ENCODE data around the gene FAM13A.

DNA sequence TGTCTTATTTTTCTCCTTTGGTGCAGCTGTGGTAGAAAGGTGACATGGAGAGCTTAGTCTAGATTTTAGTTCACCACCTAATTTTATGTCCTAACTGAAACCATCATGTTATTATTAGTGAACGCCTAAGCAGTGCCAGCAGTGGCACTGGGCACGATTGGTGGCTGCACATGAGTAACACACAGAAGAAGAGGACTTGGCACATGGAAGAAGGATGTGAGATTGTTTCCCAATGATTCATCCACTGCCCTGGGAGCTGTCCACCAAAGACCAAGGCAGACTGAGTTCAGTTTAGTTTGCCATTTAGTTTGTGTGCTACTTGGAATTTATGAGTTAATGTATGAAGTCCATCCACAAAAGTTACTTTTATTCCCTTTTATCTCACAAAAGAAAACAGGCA is 291.3 kb downstream of the FAM13A start:
- TF ChIP-seq, protein P1, sequence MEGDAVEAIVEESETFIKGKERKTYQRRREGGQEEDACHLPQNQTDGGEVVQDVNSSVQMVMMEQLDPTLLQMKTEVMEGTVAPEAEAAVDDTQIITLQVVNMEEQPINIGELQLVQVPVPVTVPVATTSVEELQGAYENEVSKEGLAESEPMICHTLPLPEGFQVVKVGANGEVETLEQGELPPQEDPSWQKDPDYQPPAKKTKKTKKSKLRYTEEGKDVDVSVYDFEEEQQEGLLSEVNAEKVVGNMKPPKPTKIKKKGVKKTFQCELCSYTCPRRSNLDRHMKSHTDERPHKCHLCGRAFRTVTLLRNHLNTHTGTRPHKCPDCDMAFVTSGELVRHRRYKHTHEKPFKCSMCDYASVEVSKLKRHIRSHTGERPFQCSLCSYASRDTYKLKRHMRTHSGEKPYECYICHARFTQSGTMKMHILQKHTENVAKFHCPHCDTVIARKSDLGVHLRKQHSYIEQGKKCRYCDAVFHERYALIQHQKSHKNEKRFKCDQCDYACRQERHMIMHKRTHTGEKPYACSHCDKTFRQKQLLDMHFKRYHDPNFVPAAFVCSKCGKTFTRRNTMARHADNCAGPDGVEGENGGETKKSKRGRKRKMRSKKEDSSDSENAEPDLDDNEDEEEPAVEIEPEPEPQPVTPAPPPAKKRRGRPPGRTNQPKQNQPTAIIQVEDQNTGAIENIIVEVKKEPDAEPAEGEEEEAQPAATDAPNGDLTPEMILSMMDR (IDR thresholded peaks at IDR 0.05; ENCODE audit: low read depth, low read length, poor library complexity, severe bottlenecking): no peak
- no peak for TF ChIP-seq EZH2phosphoT487 (IDR thresholded peaks at IDR 0.05; ENCODE audit: borderline replicate concordance, low read length)

Measured in DOHH2 (cell line).